IMR-90 (cell line): Measurements from ENCODE around the gene ZNF575.

Experiments
- BHLHE40 ChIP-seq: fragments of 150-350 bp; IDR thresholded peaks from 2 replicates; pipeline ENCODE4 v1.6.1; 2016; ENCODE audit warnings: mild to moderate bottlenecking, low read depth, low read length
- CEBPB ChIP-seq: IDR thresholded peaks from 2 replicates; pipeline ENCODE4 v1.6.1; 2012; ENCODE audit warnings: low read depth, low read length, improper control_type of control experiment
- CTCF ChIP-seq: conservative IDR thresholded peaks from 2 replicates; pipeline ENCODE4 v1.5.1; 2012; ENCODE audit warnings: mild to moderate bottlenecking, low read depth, low read length, improper control_type of control experiment
- FOS ChIP-seq: fragments of 150-350 bp; IDR thresholded peaks from 2 replicates; pipeline ENCODE4 v1.6.1; 2016; ENCODE audit warnings: low read depth, low read length
- MAZ ChIP-seq: IDR thresholded peaks from 2 replicates; pipeline ENCODE4 v1.6.1; 2012; ENCODE audit warnings: low read depth, mild to moderate bottlenecking, low read length, improper control_type of control experiment, moderate library complexity, borderline replicate concordance
- MXI1 ChIP-seq: IDR thresholded peaks from 2 replicates; pipeline ENCODE4 v1.6.1; 2012; ENCODE audit warnings: low read depth, mild to moderate bottlenecking, low read length, moderate library complexity, borderline replicate concordance
- POLR2A ChIP-seq: IDR thresholded peaks from 2 replicates; pipeline ENCODE4 v1.6.1; 2012; ENCODE audit warnings: mild to moderate bottlenecking, low read depth, low read length
- RAD21 ChIP-seq: IDR thresholded peaks from 2 replicates; pipeline ENCODE4 v1.6.1; 2012; ENCODE audit warnings: low read length, improper control_type of control experiment
- RCOR1 ChIP-seq: IDR thresholded peaks from 2 replicates; pipeline ENCODE4 v1.6.1; 2012; ENCODE audit warnings: mild to moderate bottlenecking, low read length, improper control_type of control experiment; ENCODE audit not compliant: insufficient replicate concordance
- RFX5 ChIP-seq: IDR thresholded peaks from 2 replicates; pipeline ENCODE4 v1.8.0; 2012; ENCODE audit warnings: low read depth, mild to moderate bottlenecking, low read length, moderate library complexity
- SMC3 ChIP-seq: fragments of 150-350 bp; IDR thresholded peaks from 2 replicates; pipeline ENCODE4 v1.6.1; 2016; ENCODE audit warnings: low read depth, mild to moderate bottlenecking, antibody characterized with exemption, low read length, moderate library complexity
- USF2 ChIP-seq: fragments of 150-350 bp; IDR thresholded peaks from 2 replicates; pipeline ENCODE4 v1.6.1; 2017; ENCODE audit warnings: mild to moderate bottlenecking, antibody characterized with exemption, low read length, low read depth

GRCh38 chr19:43488179-43488578, 44.8 kb upstream of the ZNF575 start:
- TF ChIP-seq MAZ (no peak), CTCF (no peak), FOS (no peak), CEBPB (no peak), USF2 (no peak), POLR2A (no peak), RAD21 (no peak), BHLHE40 (no peak), MXI1 (no peak), RCOR1 (no peak), SMC3 (no peak), RFX5 (no peak)
